ENCODE results near the gene OTOP2.

The OTOP2 gene, protein sequence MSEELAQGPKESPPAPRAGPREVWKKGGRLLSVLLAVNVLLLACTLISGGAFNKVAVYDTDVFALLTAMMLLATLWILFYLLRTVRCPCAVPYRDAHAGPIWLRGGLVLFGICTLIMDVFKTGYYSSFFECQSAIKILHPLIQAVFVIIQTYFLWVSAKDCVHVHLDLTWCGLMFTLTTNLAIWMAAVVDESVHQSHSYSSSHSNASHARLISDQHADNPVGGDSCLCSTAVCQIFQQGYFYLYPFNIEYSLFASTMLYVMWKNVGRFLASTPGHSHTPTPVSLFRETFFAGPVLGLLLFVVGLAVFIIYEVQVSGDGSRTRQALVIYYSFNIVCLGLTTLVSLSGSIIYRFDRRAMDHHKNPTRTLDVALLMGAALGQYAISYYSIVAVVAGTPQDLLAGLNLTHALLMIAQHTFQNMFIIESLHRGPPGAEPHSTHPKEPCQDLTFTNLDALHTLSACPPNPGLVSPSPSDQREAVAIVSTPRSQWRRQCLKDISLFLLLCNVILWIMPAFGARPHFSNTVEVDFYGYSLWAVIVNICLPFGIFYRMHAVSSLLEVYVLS

DNA sequence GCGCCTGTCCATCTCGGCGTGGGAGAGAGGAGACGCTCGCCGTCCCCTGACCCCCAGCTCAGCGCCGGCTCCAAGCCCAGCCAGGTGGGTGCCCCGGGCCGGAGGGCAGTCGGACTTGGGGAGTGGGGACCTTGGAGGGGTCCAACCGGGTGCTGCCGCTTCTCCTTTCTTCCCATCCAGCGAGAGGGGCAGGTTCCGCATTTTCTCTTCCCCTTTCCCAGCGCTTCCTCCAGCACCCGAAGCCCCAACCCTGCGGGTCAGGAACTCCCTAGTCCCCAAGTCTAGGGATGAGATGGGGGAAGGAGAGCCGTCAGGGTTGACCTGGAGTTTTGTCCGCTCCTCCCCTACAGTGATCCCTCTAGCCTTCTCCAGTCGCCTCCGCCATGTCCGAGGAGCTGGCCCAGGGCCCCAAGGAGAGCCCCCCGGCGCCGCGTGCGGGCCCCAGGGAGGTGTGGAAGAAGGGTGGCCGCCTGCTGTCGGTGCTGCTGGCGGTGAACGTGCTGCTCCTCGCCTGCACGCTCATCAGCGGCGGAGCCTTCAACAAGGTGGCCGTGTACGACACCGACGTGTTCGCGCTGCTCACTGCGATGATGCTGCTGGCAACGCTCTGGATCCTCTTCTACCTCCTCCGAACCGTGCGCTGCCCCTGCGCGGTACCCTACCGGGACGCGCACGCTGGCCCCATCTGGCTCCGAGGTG lies at the start of gene OTOP2:
TSS of gene OTOP2 (plus strand) at position 24 of the 699 bp plus-strand sequence. CDS start at position 384, 360 bp downstream.
- Histone ChIP-seq H3K9ac (ENCODE audit: low read length in 2 of 2) (no peak within 1 kb of the TSS), H3K4me3 (ENCODE audit: low read length in 2 of 2) (peak within 1 kb of the TSS in 1 of 2 donors; percentile 47), H3K27me3 (ENCODE audit: control insufficient read depth in 1 of 2, insufficient read depth in 2 of 2, low read length in 2 of 2) (peaks cover 51 to 57% of the 10 kb centered on the region in 2 donors), H3K27ac (ENCODE audit: low read length) (no peak within 1 kb of the TSS), H3K36me3 (ENCODE audit: control insufficient read depth in 2 of 2, insufficient read depth in 2 of 2, low read length in 2 of 2) (no peaks in the 10 kb centered on the region), H3K4me1 (ENCODE audit: control insufficient read depth, insufficient read depth, low read length) (peaks cover 21% of the 10 kb centered on the region), H3K9me3 (ENCODE audit: control insufficient read depth in 2 of 2, low read length in 2 of 2) (no peaks in the 10 kb centered on the region)

- H3K36me3 ChIP-seq (ENCODE audit: control insufficient read depth in 2 of 2, insufficient read depth in 2 of 2, low read length in 2 of 2), result no peaks in the 10 kb centered on the region
- peaks cover 10% of the 10 kb centered on the region for H3K4me1 ChIP-seq (ENCODE audit: control insufficient read depth, insufficient read depth, low read length)
- H3K4me3 ChIP-seq (ENCODE audit: low read length in 2 of 2), result no peak overlapping the region
- no peak overlapping the region for H3K9ac ChIP-seq (ENCODE audit: low read length in 2 of 2)
- no peaks in the 10 kb centered on the region for H3K9me3 ChIP-seq (ENCODE audit: control insufficient read depth in 2 of 2, low read length in 2 of 2)
- peaks cover 0 to 8% of the 10 kb centered on the region in 2 donors for H3K27me3 ChIP-seq (ENCODE audit: control insufficient read depth in 1 of 2, insufficient read depth in 2 of 2, low read length in 2 of 2)
- no peak overlapping the region for H3K27ac ChIP-seq (ENCODE audit: low read length)
Measured at GRCh38 chr17:74874615-74875037, 49.4 kb upstream of the OTOP2 start.

DNA sequence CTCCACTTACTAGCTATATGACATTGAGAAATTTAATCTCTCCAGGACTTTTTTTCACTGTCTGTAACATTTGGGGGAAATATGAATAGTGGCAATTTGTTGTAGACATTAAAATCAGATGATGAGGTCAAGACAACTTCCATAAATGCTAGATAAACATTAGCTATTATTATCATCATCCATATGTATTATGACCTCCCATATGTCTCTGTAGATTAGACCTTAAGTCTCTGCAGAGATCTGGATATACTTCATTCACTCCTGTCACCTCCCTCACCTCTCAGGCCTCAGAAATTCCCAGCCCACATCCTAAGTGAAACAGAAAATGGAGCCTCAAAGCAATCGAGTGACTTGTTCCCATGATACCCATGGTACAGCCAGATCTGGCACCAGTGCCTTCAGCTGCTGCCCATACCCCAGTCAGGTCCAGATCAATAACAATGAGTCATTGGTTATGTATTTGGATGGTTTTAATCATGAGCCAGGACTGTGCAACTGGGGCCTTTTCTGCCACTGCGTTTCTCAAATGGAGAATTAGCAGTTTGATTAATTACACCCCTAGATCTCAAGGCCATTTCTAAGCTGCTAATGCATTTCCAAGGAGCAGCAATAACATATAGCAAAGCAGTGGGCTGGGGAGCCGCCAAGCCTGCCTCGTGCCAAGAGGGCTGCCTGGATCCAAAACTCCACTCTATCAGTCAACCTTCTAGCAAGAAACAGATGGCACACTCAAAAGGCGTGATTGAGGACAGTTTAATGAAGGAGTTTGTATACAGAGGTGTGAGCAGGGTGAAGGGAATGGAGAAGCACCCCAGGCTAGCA lies 48.7 kb upstream of the OTOP2 start:
- H3K4me3 ChIP-seq (ENCODE audit: low read length in 2 of 2), result no peak overlapping the region
- no peaks in the 10 kb centered on the region for H3K36me3 ChIP-seq (ENCODE audit: control insufficient read depth in 2 of 2, insufficient read depth in 2 of 2, low read length in 2 of 2)
- peaks cover 0 to 10% of the 10 kb centered on the region in 2 donors for H3K27me3 ChIP-seq (ENCODE audit: control insufficient read depth in 1 of 2, insufficient read depth in 2 of 2, low read length in 2 of 2)
- no peaks in the 10 kb centered on the region for H3K9me3 ChIP-seq (ENCODE audit: control insufficient read depth in 2 of 2, low read length in 2 of 2)
- no peak overlapping the region for H3K27ac ChIP-seq (ENCODE audit: low read length)
- no peak overlapping the region for H3K9ac ChIP-seq (ENCODE audit: low read length in 2 of 2)
- H3K4me1 ChIP-seq (ENCODE audit: control insufficient read depth, insufficient read depth, low read length), result peaks cover 10% of the 10 kb centered on the region

DNA sequence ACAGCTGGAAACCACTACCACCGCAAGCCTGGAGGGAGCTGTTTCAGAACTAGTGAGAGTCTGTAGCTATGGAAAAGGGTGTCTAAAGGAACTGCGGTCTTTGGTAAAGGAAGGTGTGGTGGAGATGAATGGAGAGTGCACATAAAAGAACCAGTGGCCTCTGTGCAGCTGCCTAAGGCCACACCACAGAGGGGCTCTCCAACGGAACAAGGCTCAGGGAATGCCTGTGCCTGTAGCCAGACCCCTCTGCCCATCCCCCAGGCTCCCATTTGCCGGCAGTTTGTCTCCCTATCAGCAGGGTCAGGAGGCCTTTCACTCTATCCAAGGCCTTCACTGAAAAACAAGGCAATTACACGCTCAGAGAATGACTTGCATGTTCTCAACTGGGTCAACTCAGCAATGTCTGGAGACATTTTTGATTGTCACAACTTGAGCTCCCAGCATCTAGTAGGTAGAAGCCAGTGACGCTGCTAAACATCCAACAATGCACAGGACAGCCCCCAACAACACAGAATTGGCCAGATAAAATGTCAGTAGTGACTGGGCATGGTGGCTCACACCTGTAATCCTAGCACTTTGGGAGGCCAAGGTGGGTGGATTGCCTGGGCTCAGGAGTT lies 48.0 kb upstream of the OTOP2 start:
- H3K27ac ChIP-seq (ENCODE audit: low read length), result no peak overlapping the region
- H3K36me3 ChIP-seq (ENCODE audit: control insufficient read depth in 2 of 2, insufficient read depth in 2 of 2, low read length in 2 of 2), result no peaks in the 10 kb centered on the region
- H3K4me1 ChIP-seq (ENCODE audit: control insufficient read depth, insufficient read depth, low read length), result peaks cover 10% of the 10 kb centered on the region
- H3K27me3 ChIP-seq (ENCODE audit: control insufficient read depth in 1 of 2, insufficient read depth in 2 of 2, low read length in 2 of 2), result peaks cover 0 to 10% of the 10 kb centered on the region in 2 donors
- no peak overlapping the region for H3K9ac ChIP-seq (ENCODE audit: low read length in 2 of 2)
- H3K9me3 ChIP-seq (ENCODE audit: control insufficient read depth in 2 of 2, low read length in 2 of 2), result no peaks in the 10 kb centered on the region
- H3K4me3 ChIP-seq (ENCODE audit: low read length in 2 of 2), result no peak overlapping the region

- no peak overlapping the region for H3K9ac ChIP-seq (ENCODE audit: low read length in 2 of 2)
- no peaks in the 10 kb centered on the region for H3K9me3 ChIP-seq (ENCODE audit: control insufficient read depth in 2 of 2, low read length in 2 of 2)
- no peaks in the 10 kb centered on the region for H3K4me1 ChIP-seq (ENCODE audit: control insufficient read depth, insufficient read depth, low read length)
- no peak overlapping the region for H3K27ac ChIP-seq (ENCODE audit: low read length)
- no peaks in the 10 kb centered on the region for H3K36me3 ChIP-seq (ENCODE audit: control insufficient read depth in 2 of 2, insufficient read depth in 2 of 2, low read length in 2 of 2)
- H3K27me3 ChIP-seq (ENCODE audit: control insufficient read depth in 1 of 2, insufficient read depth in 2 of 2, low read length in 2 of 2), result peaks cover 0 to 11% of the 10 kb centered on the region in 2 donors
- no peak overlapping the region for H3K4me3 ChIP-seq (ENCODE audit: low read length in 2 of 2)
Measured at GRCh38 chr17:74877592-74878548, 46.2 kb upstream of the OTOP2 start.

DNA sequence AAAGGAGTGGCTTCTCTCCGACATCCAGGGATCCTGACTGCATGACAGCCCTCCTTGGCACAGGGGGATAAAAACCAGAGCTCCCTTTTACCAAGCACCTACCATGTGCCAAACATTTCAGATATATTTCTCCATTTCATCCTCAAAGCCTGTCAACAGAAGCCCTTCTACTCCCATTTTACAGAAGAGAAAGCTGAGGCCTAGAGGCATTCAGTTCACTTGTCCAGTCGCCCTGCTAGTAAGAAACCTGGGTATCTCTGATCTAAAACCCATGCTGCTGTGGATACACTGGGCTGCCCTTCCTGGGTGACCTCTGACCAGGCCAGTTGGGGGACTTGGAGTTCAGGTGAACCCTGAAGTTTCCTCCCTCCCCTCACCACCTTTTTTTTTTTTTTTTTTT lies 45.4 kb upstream of the OTOP2 start:
- Histone ChIP-seq H3K27ac (ENCODE audit: low read length) (no peak overlapping the region), H3K9me3 (ENCODE audit: control insufficient read depth in 2 of 2, low read length in 2 of 2) (no peaks in the 10 kb centered on the region), H3K36me3 (ENCODE audit: control insufficient read depth in 2 of 2, insufficient read depth in 2 of 2, low read length in 2 of 2) (no peaks in the 10 kb centered on the region), H3K27me3 (ENCODE audit: control insufficient read depth in 1 of 2, insufficient read depth in 2 of 2, low read length in 2 of 2) (peaks cover 0 to 14% of the 10 kb centered on the region in 2 donors), H3K4me1 (ENCODE audit: control insufficient read depth, insufficient read depth, low read length) (no peaks in the 10 kb centered on the region), H3K4me3 (ENCODE audit: low read length in 2 of 2) (no peak overlapping the region), H3K9ac (ENCODE audit: low read length in 2 of 2) (no peak overlapping the region)

DNA sequence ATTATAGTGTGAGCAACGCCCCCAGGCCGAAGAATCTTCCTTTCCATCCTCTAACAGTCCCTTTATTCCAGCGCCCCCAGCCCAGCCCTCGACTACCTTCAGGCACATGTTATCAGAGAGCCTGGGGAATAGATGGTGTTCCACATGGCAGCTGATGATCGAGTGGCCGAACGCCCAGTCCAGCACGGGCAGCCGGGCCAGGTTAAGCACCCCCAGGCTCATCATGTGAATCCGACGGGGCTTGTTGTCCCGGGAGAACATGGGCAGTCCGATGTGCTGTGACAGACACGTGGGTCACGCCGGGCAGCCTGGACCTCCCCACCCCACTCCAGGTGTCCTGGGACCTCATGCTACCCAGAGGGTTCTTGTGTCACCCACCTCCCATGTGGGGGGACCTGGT lies 44.8 kb upstream of the OTOP2 start:
- Histone ChIP-seq H3K9ac (ENCODE audit: low read length in 2 of 2) (no peak overlapping the region), H3K27ac (ENCODE audit: low read length) (no peak overlapping the region), H3K9me3 (ENCODE audit: control insufficient read depth in 2 of 2, low read length in 2 of 2) (no peaks in the 10 kb centered on the region), H3K27me3 (ENCODE audit: control insufficient read depth in 1 of 2, insufficient read depth in 2 of 2, low read length in 2 of 2) (peaks cover 0 to 17% of the 10 kb centered on the region in 2 donors), H3K36me3 (ENCODE audit: control insufficient read depth in 2 of 2, insufficient read depth in 2 of 2, low read length in 2 of 2) (no peaks in the 10 kb centered on the region), H3K4me3 (ENCODE audit: low read length in 2 of 2) (no peak overlapping the region), H3K4me1 (ENCODE audit: control insufficient read depth, insufficient read depth, low read length) (no peaks in the 10 kb centered on the region)

DNA sequence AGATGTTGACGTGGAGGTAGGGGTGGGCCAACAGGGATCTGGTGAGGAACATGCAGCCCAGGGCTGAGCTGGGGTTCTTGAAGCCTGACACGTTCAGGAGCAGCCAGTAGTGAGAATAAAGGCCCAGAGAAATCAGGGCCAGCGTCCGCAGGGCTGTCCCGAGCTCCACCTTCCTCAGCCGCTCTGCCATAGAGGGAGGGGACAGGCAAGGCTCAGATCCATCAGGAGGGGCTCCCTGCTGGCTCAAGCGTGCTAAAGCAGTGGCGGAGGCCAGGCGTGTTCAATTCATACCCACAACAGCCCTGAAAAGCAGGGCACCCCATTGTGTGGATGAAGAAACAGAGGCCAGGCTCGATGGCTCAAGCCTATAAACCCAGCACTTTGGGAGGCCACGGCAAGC lies 43.0 kb upstream of the OTOP2 start:
- Histone ChIP-seq H3K4me3 (ENCODE audit: low read length in 2 of 2) (no peak overlapping the region), H3K27ac (ENCODE audit: low read length) (no peak overlapping the region), H3K9me3 (ENCODE audit: control insufficient read depth in 2 of 2, low read length in 2 of 2) (no peaks in the 10 kb centered on the region), H3K36me3 (ENCODE audit: control insufficient read depth in 2 of 2, insufficient read depth in 2 of 2, low read length in 2 of 2) (no peaks in the 10 kb centered on the region), H3K4me1 (ENCODE audit: control insufficient read depth, insufficient read depth, low read length) (no peaks in the 10 kb centered on the region), H3K27me3 (ENCODE audit: control insufficient read depth in 1 of 2, insufficient read depth in 2 of 2, low read length in 2 of 2) (peaks cover 0 to 19% of the 10 kb centered on the region in 2 donors), H3K9ac (ENCODE audit: low read length in 2 of 2) (no peak overlapping the region)

DNA sequence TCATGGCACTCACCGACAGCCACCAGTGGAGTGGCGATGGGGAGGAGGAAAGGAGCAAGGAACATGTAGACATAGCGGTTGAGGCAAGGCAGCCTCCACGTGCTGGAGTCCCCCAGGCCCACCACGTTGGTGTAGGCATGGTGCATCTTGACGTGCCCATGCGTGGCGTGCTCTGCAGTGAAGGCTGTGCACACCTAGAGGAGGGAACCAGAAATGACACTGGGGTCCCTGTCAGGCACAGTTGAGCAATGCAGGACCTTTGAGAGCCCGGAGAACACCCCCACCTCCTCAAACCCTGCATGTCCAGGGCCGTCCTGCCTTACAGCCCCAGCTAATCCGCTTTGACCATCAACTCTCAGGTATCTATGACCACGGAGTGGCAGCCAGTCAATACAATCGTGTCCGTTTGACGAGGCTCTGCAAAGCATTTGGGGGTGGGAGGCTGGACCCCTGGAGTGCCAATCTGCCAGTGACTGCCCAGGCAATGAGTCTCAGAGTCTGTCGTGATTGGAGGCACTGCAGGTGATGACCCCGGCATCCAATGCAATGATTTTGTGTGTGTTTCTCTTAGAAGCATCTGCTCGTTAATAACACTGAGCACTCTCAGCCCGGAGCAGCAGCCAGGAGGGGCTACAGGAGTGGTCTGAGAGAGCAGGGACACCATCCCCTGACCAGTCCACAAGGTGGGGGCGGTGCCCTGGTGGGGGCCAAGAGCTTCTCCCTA lies 41.4 kb upstream of the OTOP2 start:
- H3K9ac ChIP-seq (ENCODE audit: low read length in 2 of 2), result no peak overlapping the region
- no peak overlapping the region for H3K4me3 ChIP-seq (ENCODE audit: low read length in 2 of 2)
- H3K4me1 ChIP-seq (ENCODE audit: control insufficient read depth, insufficient read depth, low read length), result no peaks in the 10 kb centered on the region
- no peaks in the 10 kb centered on the region for H3K9me3 ChIP-seq (ENCODE audit: control insufficient read depth in 2 of 2, low read length in 2 of 2)
- no peaks in the 10 kb centered on the region for H3K36me3 ChIP-seq (ENCODE audit: control insufficient read depth in 2 of 2, insufficient read depth in 2 of 2, low read length in 2 of 2)
- H3K27ac ChIP-seq (ENCODE audit: low read length), result no peak overlapping the region
- peaks cover 0 to 19% of the 10 kb centered on the region in 2 donors for H3K27me3 ChIP-seq (ENCODE audit: control insufficient read depth in 1 of 2, insufficient read depth in 2 of 2, low read length in 2 of 2)
